HG02623 (cell line): ENCODE results near the gene HES1.
A peak's percentile ranks its signal among the peaks of the same experiment; 100 is the strongest.
"Not testable (repeated sequence)": the region's sequence is repeated elsewhere in the genome, so short reads cannot be mapped to it uniquely, and the experiment has no call there.

Experiments used
- ATAC-seq: cut with Tn5 transposase; IDR thresholded peaks from one replicate; pipeline ENCODE4 v1.9.1; 2021; ENCODE audit warnings: moderate library complexity; ENCODE audit not compliant: unreplicated experiment

Gene HES1

DNA sequence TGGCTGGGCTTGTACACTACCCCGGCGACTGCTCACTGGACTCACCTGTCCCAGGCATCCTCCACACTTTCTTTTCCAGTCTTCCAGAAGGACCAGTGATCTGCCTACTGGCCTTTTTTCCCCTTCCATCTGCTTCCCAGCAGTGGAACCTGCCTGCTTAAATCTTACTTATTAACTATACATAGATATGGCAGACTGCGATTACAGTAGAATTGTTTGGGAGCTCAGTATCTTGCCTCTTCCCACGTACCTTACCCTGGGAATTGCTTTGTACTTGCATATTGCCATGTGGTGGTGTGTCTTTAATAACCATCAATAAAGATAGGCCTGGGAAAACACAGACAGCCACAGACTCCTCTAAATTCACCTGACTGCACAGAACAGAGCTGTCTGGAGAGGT is 11.8 kb upstream of the HES1 start:
- ATAC-seq: no peak

DNA sequence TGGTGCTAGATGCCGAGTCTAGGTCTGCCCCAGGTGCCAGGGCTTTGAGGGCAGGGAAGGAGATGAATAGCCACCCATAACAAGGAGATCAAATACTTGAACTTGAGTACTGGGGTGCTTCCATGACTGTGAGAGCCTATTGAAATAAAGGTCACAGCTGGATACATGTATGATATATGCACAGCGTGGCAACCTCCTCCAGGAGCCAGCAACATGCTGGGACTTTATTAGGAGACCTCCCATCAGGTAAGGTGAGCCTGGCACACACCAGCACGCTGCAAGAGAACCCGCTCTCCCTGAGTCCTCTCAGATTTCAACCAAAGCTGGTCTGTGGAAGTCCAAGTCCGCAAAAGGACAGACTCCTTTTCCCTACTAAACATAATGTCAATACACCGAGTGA is 10.5 kb upstream of the HES1 start:
- ATAC-seq: no peak

DNA sequence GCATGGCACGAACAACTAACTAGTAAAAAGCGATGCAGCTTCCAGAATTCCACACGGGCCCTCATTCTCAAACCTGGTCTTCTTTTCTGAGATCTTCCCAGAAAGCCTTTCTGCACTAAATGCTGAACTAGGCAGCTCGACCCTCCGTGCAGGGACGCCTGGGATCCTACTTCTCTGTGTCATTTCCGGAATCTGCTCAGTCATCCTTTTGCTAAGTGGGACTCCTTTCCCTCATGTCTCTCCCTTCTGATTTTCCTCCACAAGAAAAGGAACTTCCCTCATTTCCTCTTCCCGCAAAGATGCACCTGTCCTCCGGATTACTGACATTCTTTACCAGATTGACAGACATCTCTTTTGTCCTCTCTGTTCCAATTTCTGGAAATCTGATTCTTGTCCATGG is 9.2 kb upstream of the HES1 start:
- ATAC-seq: no peak

DNA sequence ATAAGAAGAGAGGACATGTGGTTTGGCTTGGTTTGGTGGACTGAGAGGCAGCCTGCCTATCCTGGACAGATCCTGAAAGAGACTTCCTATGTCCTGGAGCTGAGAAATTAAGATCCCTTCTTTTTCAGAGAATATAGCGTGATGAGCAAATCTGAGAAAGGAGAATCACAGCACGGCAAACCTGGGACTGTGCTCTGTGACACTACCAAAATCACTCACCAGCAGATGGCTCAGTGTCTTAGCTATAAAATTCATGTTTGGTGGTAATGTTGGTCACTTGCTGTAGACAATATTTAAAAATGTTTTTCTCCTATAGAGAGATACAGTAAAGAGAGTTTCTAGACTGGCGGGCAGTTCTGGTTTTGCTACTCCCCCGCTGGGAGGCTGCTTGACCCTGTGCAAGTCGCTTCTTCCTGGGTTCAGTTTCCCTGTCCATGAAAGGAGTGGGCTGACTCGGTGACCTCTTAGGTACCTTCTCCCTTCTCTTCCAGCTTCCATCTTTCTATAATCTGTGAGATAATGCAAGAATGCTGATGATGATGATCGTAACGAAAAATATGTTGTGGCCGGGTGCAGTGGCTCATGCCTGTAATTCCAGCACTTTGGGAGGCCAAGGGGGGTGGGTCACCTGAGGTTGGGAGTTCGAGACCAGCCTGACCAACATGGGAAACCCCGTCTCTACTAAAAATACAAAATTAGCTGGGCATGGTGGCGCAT is 7.6 kb upstream of the HES1 start:
- ATAC-seq: no peak

DNA sequence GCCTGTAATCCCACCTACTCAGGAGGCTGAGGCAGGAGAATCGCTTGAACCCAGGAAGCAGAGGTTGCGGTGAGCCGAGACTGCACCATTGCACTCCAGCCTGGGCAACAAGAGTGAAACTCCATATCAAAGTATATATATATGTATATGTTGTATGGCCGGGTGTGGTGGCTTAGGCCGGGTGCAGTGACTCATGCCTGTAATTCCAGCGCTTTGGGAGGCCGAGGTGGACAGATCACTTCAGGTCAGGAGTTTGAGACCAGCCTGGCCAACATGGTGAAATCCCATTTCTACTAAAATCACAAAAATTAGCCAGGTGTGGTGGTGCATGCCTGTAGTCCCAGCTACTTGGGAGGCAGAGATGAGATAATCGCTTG is 7.0 kb upstream of the HES1 start:
- ATAC-seq: not testable (repeated sequence)

DNA sequence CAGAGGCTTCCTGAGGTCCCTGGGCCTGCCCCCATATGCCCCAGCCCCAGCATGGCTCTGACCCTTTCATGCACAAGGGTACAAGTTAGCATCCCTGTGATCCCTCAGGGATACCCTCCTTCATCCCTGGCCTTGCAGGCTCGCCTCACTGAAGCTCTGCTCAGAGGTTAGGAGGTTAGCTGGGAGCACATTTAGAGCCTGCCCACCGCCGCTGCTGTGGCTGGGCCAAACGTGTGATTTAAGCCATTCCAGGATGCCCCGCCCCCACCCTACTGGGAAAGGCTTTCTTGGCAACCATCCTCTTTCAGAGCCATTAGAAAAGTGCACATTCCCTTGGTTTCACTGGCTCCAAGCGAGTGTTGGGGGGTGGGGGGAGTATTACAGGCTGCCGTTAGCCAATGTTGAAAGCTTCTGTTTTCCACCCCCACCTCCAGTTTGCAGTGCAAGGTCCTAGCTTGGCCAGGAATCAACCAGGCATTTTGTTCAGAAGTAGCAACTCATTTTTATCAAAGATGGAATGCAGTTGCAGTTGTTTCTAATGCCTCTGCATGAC is 6.3 kb upstream of the HES1 start:
- ATAC-seq: no peak

DNA sequence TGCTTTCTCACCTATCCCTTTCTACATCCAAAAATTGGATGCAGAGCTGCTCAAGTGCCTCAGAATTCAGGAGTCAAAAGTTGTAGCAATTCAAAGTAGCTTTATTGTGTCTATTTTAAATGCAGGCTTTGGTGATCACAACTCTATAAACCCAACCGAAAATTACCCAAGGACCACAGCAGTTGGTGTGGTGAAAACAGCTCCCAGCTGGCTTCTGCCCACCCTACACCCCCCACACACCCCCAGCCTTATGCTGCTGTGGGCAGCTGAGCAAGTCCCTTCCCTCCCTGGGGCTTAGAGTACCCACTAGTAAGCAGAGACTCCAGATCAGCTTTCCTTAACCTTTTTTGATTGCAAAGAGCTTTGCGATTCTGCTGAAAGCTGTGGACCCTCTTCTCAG is 5.8 kb upstream of the HES1 start:
- ATAC-seq: no peak

DNA sequence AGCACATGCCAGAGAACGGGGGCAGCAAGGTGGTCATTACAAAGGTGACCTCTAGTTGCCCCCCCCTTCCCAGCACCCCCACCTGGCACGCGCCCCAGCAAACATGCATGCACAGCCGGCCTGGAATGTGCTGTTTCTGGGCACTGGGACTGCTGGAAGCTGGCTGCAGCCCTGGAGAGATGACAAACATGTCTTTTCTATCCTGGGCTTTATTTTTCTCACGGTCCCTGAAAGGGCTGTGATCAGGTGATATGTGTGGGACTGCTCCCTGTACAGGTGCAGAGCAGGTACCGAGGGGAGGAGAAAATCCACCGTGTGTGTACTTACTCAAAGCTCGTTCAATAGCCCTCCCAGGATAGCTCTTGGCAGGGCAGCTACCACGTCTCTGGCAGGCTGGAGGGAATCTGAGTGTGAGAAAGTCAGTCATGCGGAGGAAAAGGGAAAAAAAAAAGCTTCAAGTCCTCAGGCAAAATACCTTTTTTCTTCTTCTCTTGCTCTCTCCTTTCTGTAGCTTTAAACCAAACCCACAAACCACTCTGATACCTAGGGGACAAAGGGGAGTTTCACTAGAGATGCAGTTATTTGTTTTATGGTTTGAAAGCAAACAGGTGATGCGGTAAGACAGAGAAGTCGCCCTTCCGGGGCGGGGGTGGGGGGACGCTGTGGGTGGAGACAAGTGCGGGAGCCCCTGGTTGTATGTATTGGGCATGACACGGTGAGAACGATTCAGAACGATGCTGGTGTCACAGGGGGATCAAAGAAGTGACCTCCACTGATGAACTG is 5.0 kb upstream of the HES1 start:
- peak; percentile 48 for ATAC-seq

- ATAC-seq: no peak
These were observed 3.3 kb upstream of the HES1 start for GRCh38 chr3:194132465-194133286.

DNA sequence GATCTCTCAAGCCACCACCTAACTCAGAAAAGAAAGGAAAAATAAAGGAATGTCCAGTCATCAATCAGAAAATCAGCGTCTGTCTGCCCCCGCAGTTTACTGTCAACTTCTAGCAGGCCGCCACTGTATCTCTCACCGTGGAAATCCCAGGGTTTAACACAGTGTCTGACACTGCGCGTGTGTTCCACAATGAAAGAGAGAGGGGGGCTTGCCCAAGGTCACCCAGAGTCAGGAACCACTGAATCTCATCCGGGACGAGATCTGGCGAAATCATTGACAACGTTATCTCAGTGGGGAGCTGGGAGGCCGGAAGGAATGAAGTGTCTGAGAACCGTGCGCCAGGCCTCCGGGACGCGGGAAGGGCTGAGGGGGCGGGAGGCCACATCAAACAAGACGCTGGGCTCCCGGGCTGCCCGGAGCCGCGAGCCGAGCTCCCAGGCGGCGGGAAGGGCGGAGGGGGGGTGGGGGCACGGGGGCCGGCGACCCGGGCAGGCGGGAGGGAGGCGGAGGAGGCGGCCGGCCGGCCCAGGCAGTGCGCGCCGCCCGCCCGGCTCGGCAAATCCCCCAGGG is 2.2 kb upstream of the HES1 start:
- no peak for ATAC-seq

DNA sequence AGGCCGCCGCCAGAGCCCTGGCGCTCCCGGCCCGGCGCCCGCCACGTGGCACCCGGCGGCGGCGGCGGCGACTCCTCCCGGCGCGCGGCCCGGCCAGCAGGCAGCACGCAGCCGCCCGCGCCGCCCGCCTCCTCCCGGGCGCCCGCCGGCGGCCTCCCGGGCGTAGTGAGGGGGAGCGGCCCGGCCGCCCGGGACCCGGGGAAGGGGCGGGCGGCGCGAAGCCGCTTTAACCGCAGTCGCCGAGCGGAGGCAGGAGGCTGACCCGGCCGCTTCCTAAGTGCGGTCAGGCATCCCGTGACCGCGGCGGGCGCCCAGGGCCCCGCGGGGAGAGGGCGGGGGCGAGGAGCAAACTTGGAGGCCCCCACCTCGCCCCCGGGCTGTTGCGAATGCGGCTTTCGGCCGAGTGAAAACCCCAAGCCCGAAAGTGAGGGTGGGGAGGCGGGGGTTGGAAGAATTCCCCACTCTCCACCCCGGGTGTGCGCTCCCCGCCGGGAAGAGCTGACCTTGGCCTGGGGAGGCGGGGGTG is 1.7 kb upstream of the HES1 start:
- peak; percentile 21 for ATAC-seq

DNA sequence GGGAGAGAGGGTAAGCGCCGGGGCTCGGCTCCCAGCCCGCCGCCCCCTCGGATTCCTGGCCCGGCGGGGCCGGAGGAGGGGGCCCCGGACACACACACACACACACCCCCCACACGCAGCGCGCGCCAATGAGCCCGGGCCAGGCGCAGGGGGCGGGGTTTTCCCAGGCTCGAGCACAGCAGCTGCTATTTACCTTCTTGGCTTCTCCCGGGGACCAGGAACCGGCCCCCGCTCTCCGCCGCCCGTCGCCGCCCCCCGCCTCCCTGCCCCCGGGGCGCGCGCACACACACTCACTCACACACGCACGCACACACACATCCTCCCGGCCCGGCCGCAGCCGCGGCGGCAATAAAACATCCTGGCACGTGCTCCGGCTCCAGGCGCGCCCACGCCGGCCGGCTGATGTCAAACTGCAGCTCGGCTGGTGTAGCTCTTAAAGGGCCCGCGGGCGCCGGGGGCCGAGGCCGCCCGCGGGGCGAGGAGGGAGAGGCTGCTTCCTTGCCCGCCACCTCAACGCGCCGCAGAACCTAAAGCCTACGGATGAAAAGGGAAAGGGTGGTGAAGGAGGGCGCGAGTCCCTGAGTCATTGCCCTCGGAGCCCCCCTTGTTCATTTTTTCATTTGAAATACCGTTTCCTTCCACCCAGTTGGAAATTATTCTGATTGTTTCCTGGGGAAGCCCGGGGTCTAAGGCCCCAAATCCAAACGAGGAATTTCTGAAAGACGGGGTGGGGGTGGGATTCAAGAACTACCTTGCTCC is 1.0 kb upstream of the HES1 start:
- peak; percentile 37 for ATAC-seq

DNA sequence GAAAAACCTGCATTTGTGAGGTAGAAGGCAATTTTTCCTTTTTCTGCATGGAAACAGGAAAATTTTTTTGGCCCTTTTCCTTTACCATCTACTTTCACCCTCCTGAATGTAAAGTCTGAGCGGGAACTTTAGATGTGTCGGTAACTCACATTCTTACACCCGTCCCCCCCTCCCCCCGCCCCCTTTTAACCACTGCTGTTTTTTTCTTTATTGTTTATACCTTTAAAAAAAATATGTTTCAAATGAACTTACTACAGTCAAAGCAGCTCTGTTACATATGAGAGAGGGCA is 487 bp upstream of the HES1 start:
- no peak for ATAC-seq

- ATAC-seq: no peak
These were observed 615 bp downstream of the HES1 start for GRCh38 chr3:194136519-194137007.

DNA sequence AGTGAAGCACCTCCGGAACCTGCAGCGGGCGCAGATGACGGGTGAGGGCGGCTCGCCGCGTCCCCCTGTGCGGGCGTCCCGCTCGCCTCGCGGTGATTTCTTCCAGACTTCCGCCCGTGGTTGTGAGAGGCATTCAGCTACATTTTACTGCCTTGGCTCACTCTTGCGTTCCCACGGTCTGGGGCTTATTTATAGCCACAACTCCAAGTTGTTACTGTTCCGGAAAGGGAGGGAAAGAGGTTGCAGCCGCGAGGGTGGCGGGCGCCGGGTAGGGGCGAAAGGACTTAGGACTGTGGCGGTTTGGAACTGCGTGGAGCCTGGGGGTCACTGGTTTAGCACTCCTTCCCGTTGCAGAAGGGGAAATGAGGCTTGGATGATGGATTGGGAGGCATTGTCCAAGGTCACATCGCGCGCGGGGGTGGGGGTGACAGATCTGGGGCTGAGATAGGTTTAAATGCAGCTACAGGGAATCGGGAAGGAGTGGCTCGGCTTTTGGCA is 1.1 kb downstream of the HES1 start:
- ATAC-seq: no peak

- peak; percentile 28 for ATAC-seq
These were observed 1.8 kb downstream of the HES1 start for GRCh38 chr3:194137506-194138474.

DNA sequence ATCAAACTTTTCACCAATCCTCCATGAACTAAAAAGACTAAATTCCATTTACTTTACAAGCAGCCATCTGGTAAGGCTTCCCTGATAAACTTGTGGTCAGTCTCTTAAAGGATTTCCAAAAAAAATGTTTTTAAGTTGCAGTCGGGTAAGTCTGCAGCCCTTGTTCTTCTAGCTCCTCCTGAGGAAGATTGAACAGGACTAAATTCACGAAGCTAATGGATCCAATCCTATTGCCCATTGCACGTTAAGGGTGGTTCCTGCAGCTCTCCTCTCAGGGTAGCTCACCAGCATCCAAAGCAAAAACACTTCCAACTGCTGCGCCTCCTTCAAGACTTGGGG is 2.8 kb downstream of the HES1 start:
- ATAC-seq: no peak

DNA sequence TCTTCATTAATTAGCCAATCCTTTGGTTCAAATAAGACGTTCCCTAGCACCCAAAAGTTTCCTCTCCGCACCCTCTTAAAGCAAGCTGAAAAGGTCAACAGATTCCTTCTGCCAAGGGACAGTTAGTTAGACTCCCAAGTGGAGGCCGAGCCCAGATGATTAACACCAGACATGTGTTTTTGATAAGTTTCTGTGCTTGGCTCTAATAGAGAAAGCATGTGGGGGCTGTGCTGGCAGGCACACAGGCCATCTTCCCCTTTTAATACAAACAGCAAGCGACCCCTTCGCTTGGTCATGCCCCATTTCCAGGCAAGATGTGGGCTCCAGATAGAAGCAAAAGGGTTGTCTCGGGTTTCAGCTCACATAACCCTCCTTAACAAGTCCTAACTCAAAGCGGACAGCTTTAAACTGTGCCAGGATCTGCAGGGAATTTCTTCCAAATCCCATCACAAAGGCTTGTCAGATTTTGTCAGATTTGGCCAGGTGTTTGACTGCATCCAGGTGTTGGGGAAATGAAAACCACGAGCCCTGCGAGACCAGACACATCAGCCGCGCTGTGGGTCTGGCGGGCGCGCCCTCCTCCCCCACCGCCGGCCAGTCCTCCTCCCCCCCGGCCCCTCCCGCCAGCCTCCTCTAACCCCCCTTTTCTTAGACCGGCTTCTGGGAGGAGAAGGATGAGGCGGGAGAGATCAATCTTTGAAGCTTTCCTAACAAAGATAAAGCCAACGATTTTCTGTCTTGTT is 3.3 kb downstream of the HES1 start:
- no peak for ATAC-seq
